ENCODE results near the gene MYO18B.

The MYO18B gene

GRCh38 chr22:26023104-26023775 is 281.3 kb downstream of the MYO18B start:
- Histone ChIP-seq H3K4me3 (ENCODE audit: low read depth in 1 of 2, low read length in 1 of 2) (no peak overlapping the region), H3K27me3 (no peaks in the 10 kb centered on the region), H3K36me3 (no peaks in the 10 kb centered on the region), H3K27ac (no peak overlapping the region), H3K4me1 (ENCODE audit: control insufficient read depth in 1 of 2, insufficient read depth in 1 of 2, low read depth in 1 of 2, low read length in 1 of 2) (no peaks in the 10 kb centered on the region), H3K9me3 (no peaks in the 10 kb centered on the region)
- TF ChIP-seq CTCF (IDR thresholded peaks at IDR 0.05): no peak

GRCh38 chr22:26025626-26026025 is 283.6 kb downstream of the MYO18B start:
- H3K36me3 ChIP-seq: no peaks in the 10 kb centered on the region
- no peak for TF ChIP-seq CTCF (IDR thresholded peaks at IDR 0.05)

GRCh38 chr22:26027341-26027740 is 285.4 kb downstream of the MYO18B start:
- Histone ChIP-seq H3K4me3 (ENCODE audit: low read depth in 1 of 2, low read length in 1 of 2) (no peak overlapping the region), H3K27ac (no peak overlapping the region), H3K9me3 (no peaks in the 10 kb centered on the region), H3K36me3 (no peaks in the 10 kb centered on the region), H3K4me1 (ENCODE audit: control insufficient read depth in 1 of 2, insufficient read depth in 1 of 2, low read depth in 1 of 2, low read length in 1 of 2) (no peaks in the 10 kb centered on the region), H3K27me3 (no peaks in the 10 kb centered on the region)
- no peak for TF ChIP-seq CTCF (IDR thresholded peaks at IDR 0.05)

More at GRCh38 chr22:26025626-26026025, 283.6 kb downstream of the MYO18B start:
- Histone ChIP-seq H3K4me1 (ENCODE audit: control insufficient read depth in 1 of 2, insufficient read depth in 1 of 2, low read depth in 1 of 2, low read length in 1 of 2) (no peaks in the 10 kb centered on the region), H3K9me3 (no peaks in the 10 kb centered on the region), H3K27me3 (no peaks in the 10 kb centered on the region), H3K4me3 (ENCODE audit: low read depth in 1 of 2, low read length in 1 of 2) (no peak overlapping the region), H3K27ac (no peak overlapping the region)

- Histone ChIP-seq H3K9me3 (no peaks in the 10 kb centered on the region), H3K4me1 (ENCODE audit: control insufficient read depth in 1 of 2, insufficient read depth in 1 of 2, low read depth in 1 of 2, low read length in 1 of 2) (no peaks in the 10 kb centered on the region), H3K4me3 (ENCODE audit: low read depth in 1 of 2, low read length in 1 of 2) (no peak overlapping the region), H3K27me3 (no peaks in the 10 kb centered on the region), H3K36me3 (no peaks in the 10 kb centered on the region), H3K27ac (no peak overlapping the region)
- no peak for TF ChIP-seq CTCF (IDR thresholded peaks at IDR 0.05)
These were observed 289.7 kb downstream of the MYO18B start for GRCh38 chr22:26031641-26032040.

- H3K9me3 ChIP-seq: no peaks in the 10 kb centered on the region
- H3K36me3 ChIP-seq: no peaks in the 10 kb centered on the region
- TF ChIP-seq CTCF (IDR thresholded peaks at IDR 0.05): no peak
- H3K4me1 ChIP-seq (ENCODE audit: control insufficient read depth in 1 of 2, insufficient read depth in 1 of 2, low read depth in 1 of 2, low read length in 1 of 2): no peaks in the 10 kb centered on the region
- no peak overlapping the region for H3K27ac ChIP-seq
- H3K27me3 ChIP-seq: no peaks in the 10 kb centered on the region
- no peak overlapping the region for H3K4me3 ChIP-seq (ENCODE audit: low read depth in 1 of 2, low read length in 1 of 2)
These were observed 291.1 kb downstream of the MYO18B start for GRCh38 chr22:26033071-26033470.

Measured in neutrophil (primary cell).